T-cell (primary cell): Measurements from ENCODE around the gene NMUR2. TPM values are rescaled to one million over a fixed set of nuclear protein-coding genes. Genes with fewer than 3 reads are reported as not detected.

Experiments used
- ATAC-seq, 4 experiments: fragments of 200-7000 bp in 3 of 4; fragments of 150-1000 bp in 1 of 4; cut with Tn5 transposase; replicated peaks in 1 of 4; 1 replicate in 3 of 4; 2 replicates in 1 of 4; pipeline ENCODE4 v1.10.0; 2021; ENCODE audit warnings: moderate library complexity in 3 of 4, mild to moderate bottlenecking in 2 of 4, moderate number of reproducible peaks in 1 of 4
- CTCF ChIA-PET, 2 donors: fragments of 300-600 bp; sonication (Branson Sonifier 250); formaldehyde crosslinking; loops; one replicate each; lab custom pipeline; 2022; ENCODE audit warnings: antibody characterized with exemption in 2 of 2; lab: Charles Lee
- POLR2A ChIA-PET, 2 donors: fragments of 300-600 bp; sonication (Branson Sonifier 250); formaldehyde crosslinking; loops; one replicate each; lab custom pipeline; 2022; ENCODE audit warnings: antibody characterized with exemption in 2 of 2; lab: Charles Lee
- DNase-seq, 35 experiments: peaks; one replicate each; pipeline versions ENCODE4 v3.0.0 to v3.0.0-alpha.2; 2013 to 2023
- H3K27ac ChIP-seq: one replicate; pipeline ENCODE4 v1.5.1; 2013; ENCODE audit warnings: low read length
- H3K27me3 ChIP-seq, 2 experiments: replicated peaks in 1 of 2; 1 replicate in 1 of 2; 2 replicates in 1 of 2; pipeline versions ENCODE4 v1.6.1 to v1.7.0; 2013; ENCODE audit warnings: low read length in 1 of 2, mixed read lengths in 1 of 2; ENCODE audit not compliant: control insufficient read depth in 2 of 2, insufficient read depth in 2 of 2; ENCODE audit errors: extremely low read depth in 1 of 2
- H3K36me3 ChIP-seq, 2 donors: 1 replicate in 1 of 2; 2 replicates in 1 of 2; pipeline versions ENCODE4 v1.6.1 to v1.7.0; 2013; ENCODE audit warnings: low read length in 1 of 2; ENCODE audit not compliant: control insufficient read depth in 2 of 2, insufficient read depth in 1 of 2; ENCODE audit errors: extremely low read depth in 1 of 2
- H3K4me1 ChIP-seq, 2 experiments: 1 replicate in 1 of 2; 2 replicates in 1 of 2; pipeline versions ENCODE4 v1.6.1 to v1.7.0; 2013; ENCODE audit warnings: low read length in 2 of 2, mixed read lengths in 1 of 2; ENCODE audit not compliant: insufficient read depth in 2 of 2, control insufficient read depth in 1 of 2; ENCODE audit errors: extremely low read depth in 1 of 2
- H3K4me3 ChIP-seq, 2 donors: 1 replicate in 1 of 2; 2 replicates in 1 of 2; pipeline versions ENCODE4 v1.5.1 to v1.7.0; 2013; ENCODE audit warnings: mild to moderate bottlenecking in 2 of 2, low read length in 1 of 2, moderate library complexity in 1 of 2; ENCODE audit not compliant: control insufficient read depth in 1 of 2; ENCODE audit errors: extremely low read depth in 1 of 2
- H3K9me3 ChIP-seq: 2 replicates; pipeline ENCODE4 v1.7.0; 2013
- H3K27ac Mint-ChIP-seq, 2 donors: one replicate each; pipeline ENCODE4 v1.8.0; 2020 to 2021; ENCODE audit warnings: mild to moderate bottlenecking in 2 of 2, mixed read lengths in 2 of 2
- H3K27me3 Mint-ChIP-seq, 2 donors: one replicate each; pipeline ENCODE4 v1.8.0; 2021 to 2022; ENCODE audit warnings: mixed read lengths in 2 of 2
- H3K36me3 Mint-ChIP-seq: one replicate; pipeline ENCODE4 v1.8.0; 2021; ENCODE audit warnings: mixed read lengths
- H3K4me1 Mint-ChIP-seq, 3 donors: one replicate each; pipeline ENCODE4 v1.8.0; 2020 to 2022; ENCODE audit warnings: mixed read lengths in 3 of 3, mild to moderate bottlenecking in 1 of 3
- H3K4me3 Mint-ChIP-seq, 3 donors: one replicate each; pipeline ENCODE4 v1.8.0; 2020 to 2022; ENCODE audit warnings: mild to moderate bottlenecking in 3 of 3, mixed read lengths in 3 of 3, moderate library complexity in 3 of 3
- H3K9me3 Mint-ChIP-seq, 3 donors: one replicate each; pipeline ENCODE4 v1.8.0; 2020 to 2022; ENCODE audit warnings: mixed read lengths in 3 of 3
- WGBS: methylation state at CpG from one replicate; pipeline ENCODE4 v1.1.5; 2013; ENCODE audit warnings: missing lambda C conversion rate; ENCODE audit not compliant: insufficient coverage; 5-methylcytosine and 5-hydroxymethylcytosine counted together
- total RNA-seq, 35 experiments: library from RNA in 6 of 35; stranded (reverse) in 6 of 35; fragments of 120-200 nt in 1 of 35; gene quantifications; one replicate each; pipeline versions ENCODE4 v1.2.1 to v1.2.4 and lab custom pipeline; 2013 to 2026

NMUR2 gene
- total RNA-seq, 5 donors from 2014 or later (not counting 1 experiment from before 2014, with no cell fraction given): not detected

- no peaks in the 10 kb centered on the region for H3K27me3 ChIP-seq
- H3K4me1 Mint-ChIP-seq: no peaks in the 10 kb centered on the region
- H3K9me3 Mint-ChIP-seq: no peaks in the 10 kb centered on the region
- no peaks in the 10 kb centered on the region for H3K27me3 Mint-ChIP-seq
- H3K27ac Mint-ChIP-seq: no peak overlapping the region
- WGBS: no CpG with 5 or more reads among the region's 2 CpGs
- H3K9me3 ChIP-seq: no peaks in the 10 kb centered on the region
- no peaks in the 10 kb centered on the region for H3K36me3 Mint-ChIP-seq
- no peaks in the 10 kb centered on the region for H3K36me3 ChIP-seq
- H3K4me1 ChIP-seq: no peaks in the 10 kb centered on the region
- H3K4me3 Mint-ChIP-seq: no peak overlapping the region
- DNase-seq (no peak), ATAC-seq (no peak)
- ChIA-PET POLR2A (no interaction called here), CTCF (no interaction called here)
- H3K4me3 ChIP-seq: no peak overlapping the region
- H3K27ac ChIP-seq: no peak overlapping the region
Measured at GRCh38 chr5:152424501-152424900, 19.4 kb upstream of the NMUR2 start.

GRCh38 chr5:152422081-152422480 is 17.0 kb upstream of the NMUR2 start:
- Mint-ChIP-seq H3K4me1 (no peaks in the 10 kb centered on the region), H3K36me3 (no peaks in the 10 kb centered on the region), H3K27ac (no peak overlapping the region), H3K4me3 (no peak overlapping the region), H3K9me3 (no peaks in the 10 kb centered on the region), H3K27me3 (no peaks in the 10 kb centered on the region)
- H3K9me3 ChIP-seq: no peaks in the 10 kb centered on the region
- CTCF ChIA-PET: no interaction called here
- H3K27ac ChIP-seq: no peak overlapping the region
- POLR2A ChIA-PET: no interaction called here
- H3K4me3 ChIP-seq: no peak overlapping the region
- no peaks in the 10 kb centered on the region for H3K36me3 ChIP-seq
- no peaks in the 10 kb centered on the region for H3K4me1 ChIP-seq
- no peaks in the 10 kb centered on the region for H3K27me3 ChIP-seq
- no peak for ATAC-seq
- WGBS: 75% methylated on average over 2 of the region's 2 CpGs
- no peak for DNase-seq

DNA sequence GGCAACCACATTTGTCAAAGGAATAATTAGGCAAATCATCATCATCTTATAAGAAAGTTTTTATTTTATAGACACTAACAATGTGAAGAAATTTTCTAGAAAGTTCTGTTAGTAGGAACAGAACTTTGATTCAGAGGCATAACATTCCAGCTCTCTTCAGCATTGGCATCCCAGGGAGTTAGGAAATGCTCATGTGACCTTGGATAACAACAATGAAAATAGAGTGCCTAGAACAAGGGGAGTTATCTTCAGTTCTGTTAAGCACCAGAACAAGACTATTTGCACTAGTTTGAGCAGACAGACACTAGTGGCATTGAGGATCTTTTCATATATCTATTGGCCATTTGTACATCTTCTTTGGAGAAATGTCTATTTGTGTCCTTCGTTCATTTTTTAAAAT is 7.0 kb upstream of the NMUR2 start:
- Mint-ChIP-seq H3K4me3 (no peak overlapping the region), H3K27me3 (peaks cover 0 to 3% of the 10 kb centered on the region in 2 donors), H3K9me3 (peaks cover 4 to 8% (median 7%) of the 10 kb centered on the region in 3 donors)

DNA sequence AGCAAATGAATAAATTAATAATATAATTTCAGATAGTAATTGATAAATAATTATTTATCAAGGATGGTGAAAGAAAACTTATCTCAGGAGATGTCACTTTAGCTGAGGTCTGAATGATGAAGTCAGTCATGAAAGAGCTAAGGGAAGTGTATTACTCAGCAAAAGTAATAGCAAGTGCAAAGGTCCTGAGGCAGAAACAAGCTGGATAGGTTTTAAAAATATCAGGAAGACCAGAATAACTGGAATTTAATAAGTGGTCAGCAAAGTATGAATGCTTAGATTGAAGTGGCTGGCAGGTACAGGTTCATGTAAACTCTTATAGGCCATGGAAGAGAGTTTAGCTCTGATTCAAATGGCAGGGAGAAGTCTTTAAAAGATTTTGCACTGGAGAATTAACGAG is 1.0 kb upstream of the NMUR2 start:
- POLR2A ChIA-PET: interaction anchor here in 1 of 2 donors (0.6 kb wide), 1 partner anchor 23 kb away, joined by 3 read pairs; no protein-coding TSS in a partner anchor
- H3K4me3 Mint-ChIP-seq: no peak overlapping the region
- Histone ChIP-seq H3K4me1 (no peaks in the 10 kb centered on the region), H3K36me3 (no peaks in the 10 kb centered on the region), H3K27ac (no peak overlapping the region), H3K27me3 (no peaks in the 10 kb centered on the region), H3K4me3 (no peak overlapping the region), H3K9me3 (no peaks in the 10 kb centered on the region)
- peaks cover 0 to 7% of the 10 kb centered on the region in 2 donors for H3K27me3 Mint-ChIP-seq
- no peak overlapping the region for H3K27ac Mint-ChIP-seq
- 60% methylated on average over 1 of the region's 1 CpG for WGBS
- H3K9me3 Mint-ChIP-seq: no peaks in the 10 kb centered on the region
- CTCF ChIA-PET: no interaction called here
- ATAC-seq (no peak), DNase-seq (no peak)
- no peaks in the 10 kb centered on the region for H3K36me3 Mint-ChIP-seq
- H3K4me1 Mint-ChIP-seq: no peaks in the 10 kb centered on the region

More for the DNA sequence above, 7.0 kb upstream of the NMUR2 start:
- no peaks in the 10 kb centered on the region for H3K36me3 ChIP-seq
- H3K4me3 ChIP-seq: no peak overlapping the region
- Mint-ChIP-seq H3K27ac (no peak overlapping the region), H3K36me3 (no peaks in the 10 kb centered on the region), H3K4me1 (no peaks in the 10 kb centered on the region)
- DNase-seq (no peak), ATAC-seq (no peak)
- no peaks in the 10 kb centered on the region for H3K4me1 ChIP-seq
- WGBS: no CpG with 5 or more reads among the region's 1 CpG
- ChIA-PET CTCF (no interaction called here), POLR2A (no interaction called here)
- no peaks in the 10 kb centered on the region for H3K27me3 ChIP-seq
- H3K9me3 ChIP-seq: no peaks in the 10 kb centered on the region
- no peak overlapping the region for H3K27ac ChIP-seq

- no peak overlapping the region for H3K4me3 Mint-ChIP-seq
- no peaks in the 10 kb centered on the region for H3K36me3 Mint-ChIP-seq
- WGBS: 95% methylated on average over 18 of the region's 23 CpGs
- H3K9me3 Mint-ChIP-seq: no peaks in the 10 kb centered on the region
- Histone ChIP-seq H3K27me3 (no peaks in the 10 kb centered on the region), H3K4me3 (no peak overlapping the region), H3K9me3 (no peaks in the 10 kb centered on the region), H3K27ac (no peak overlapping the region), H3K4me1 (no peaks in the 10 kb centered on the region), H3K36me3 (no peaks in the 10 kb centered on the region)
- no peak overlapping the region for H3K27ac Mint-ChIP-seq
- CTCF ChIA-PET: no interaction called here
- ATAC-seq: no peak
- POLR2A ChIA-PET: no interaction called here
- peaks cover 0 to 7% of the 10 kb centered on the region in 2 donors for H3K27me3 Mint-ChIP-seq
- no peak for DNase-seq
- H3K4me1 Mint-ChIP-seq: no peaks in the 10 kb centered on the region
Measured at GRCh38 chr5:152404494-152404893, 585 bp downstream of the NMUR2 start.

DNA sequence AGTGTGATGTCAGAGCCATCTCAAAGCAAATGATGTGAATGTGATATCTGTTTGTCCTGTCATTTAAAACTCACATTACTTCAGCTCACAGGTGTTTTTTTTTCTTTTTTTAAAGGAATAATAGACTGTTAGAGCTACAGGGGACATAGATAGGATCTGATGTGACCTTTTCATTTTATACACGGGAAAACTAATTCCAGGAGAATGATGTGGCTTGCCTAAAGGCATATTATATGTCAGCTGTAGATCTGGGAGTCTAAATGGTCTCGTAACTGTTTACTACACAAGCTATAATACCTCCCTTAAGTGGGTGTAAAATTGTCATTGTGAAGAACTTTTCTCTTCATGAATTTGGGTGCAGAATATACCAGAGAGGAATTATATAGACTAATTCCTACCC is 2.0 kb downstream of the NMUR2 start:
- no peaks in the 10 kb centered on the region for H3K36me3 Mint-ChIP-seq
- H3K27me3 Mint-ChIP-seq: peaks cover 0 to 7% of the 10 kb centered on the region in 2 donors
- Histone ChIP-seq H3K4me1 (no peaks in the 10 kb centered on the region), H3K9me3 (no peaks in the 10 kb centered on the region), H3K27me3 (no peaks in the 10 kb centered on the region), H3K4me3 (no peak overlapping the region), H3K36me3 (no peaks in the 10 kb centered on the region), H3K27ac (no peak overlapping the region)
- no peak overlapping the region for H3K27ac Mint-ChIP-seq
- ChIA-PET POLR2A (no interaction called here), CTCF (interaction anchor here in 1 of 2 donors (0.6 kb wide), 1 partner anchor 106 kb away, joined by 5 read pairs; no protein-coding TSS in a partner anchor)
- no CpG with 5 or more reads among the region's 2 CpGs for WGBS
- no peak overlapping the region for H3K4me3 Mint-ChIP-seq
- no peak for ATAC-seq
- H3K4me1 Mint-ChIP-seq: no peaks in the 10 kb centered on the region
- no peak for DNase-seq
- H3K9me3 Mint-ChIP-seq: no peaks in the 10 kb centered on the region

GRCh38 chr5:152400846-152401245 is 4.2 kb downstream of the NMUR2 start:
- Mint-ChIP-seq H3K4me1 (no peaks in the 10 kb centered on the region), H3K27me3 (peaks cover 0 to 7% of the 10 kb centered on the region in 2 donors), H3K4me3 (no peak overlapping the region), H3K36me3 (no peaks in the 10 kb centered on the region), H3K9me3 (no peaks in the 10 kb centered on the region), H3K27ac (no peak overlapping the region)
- Histone ChIP-seq H3K27me3 (no peaks in the 10 kb centered on the region), H3K9me3 (no peaks in the 10 kb centered on the region), H3K36me3 (no peaks in the 10 kb centered on the region), H3K27ac (no peak overlapping the region), H3K4me1 (no peaks in the 10 kb centered on the region), H3K4me3 (no peak overlapping the region)
- WGBS: no CpG with 5 or more reads among the region's 2 CpGs
- DNase-seq (no peak), ATAC-seq (no peak)
- ChIA-PET CTCF (no interaction called here), POLR2A (no interaction called here)
